Fibroblast of lung (primary cell): ENCODE results near the gene DPEP2. TPM values are rescaled to one million over a fixed set of nuclear protein-coding genes. Genes with fewer than 3 reads are reported as not detected.

Source experiments
- DNase-seq, 2 donors: peaks; one replicate each; pipeline versions ENCODE4 v3.0.0 to v3.0.0-alpha.2; 2010; ENCODE audit warnings: low read depth in 2 of 2
- H2AFZ ChIP-seq: 2 replicates; pipeline ENCODE4 v1.5.1; 2012; ENCODE audit warnings: low read length, control low read depth, inconsistent platforms
- H3K27ac ChIP-seq: 2 replicates; pipeline ENCODE4 v1.5.1; 2011; ENCODE audit warnings: low read length, control low read depth; ENCODE audit not compliant: insufficient read depth
- H3K27me3 ChIP-seq: 2 replicates; pipeline ENCODE4 v1.5.1; 2011; ENCODE audit warnings: mild to moderate bottlenecking, low read length; ENCODE audit not compliant: control insufficient read depth, insufficient read depth
- H3K36me3 ChIP-seq: 2 replicates; pipeline ENCODE4 v1.5.1; 2011; ENCODE audit warnings: low read length; ENCODE audit not compliant: control insufficient read depth, insufficient read depth
- H3K4me1 ChIP-seq: 2 replicates; pipeline ENCODE4 v1.5.1; 2011; ENCODE audit warnings: low read length; ENCODE audit not compliant: control insufficient read depth, insufficient read depth; ENCODE audit errors: extremely low read depth
- H3K4me2 ChIP-seq: 2 replicates; pipeline ENCODE4 v1.5.1; 2011; ENCODE audit warnings: low read length, control low read depth; ENCODE audit not compliant: insufficient read depth; ENCODE audit errors: extremely low read depth
- H3K4me3 ChIP-seq, 4 experiments: fragments of 200-600 bp in 1 of 4; sonication (generic) in 1 of 4; replicated peaks in 1 of 4; 2 replicates each; pipeline ENCODE4 v1.5.1; 2011 to 2016; ENCODE audit warnings: low read length in 4 of 4, low read depth in 3 of 4, mild to moderate bottlenecking in 3 of 4, control low read depth in 2 of 4, inconsistent platforms in 1 of 4, mixed read lengths in 1 of 4; ENCODE audit not compliant: insufficient read depth in 1 of 4; ENCODE audit errors: control extremely low read depth in 1 of 4
- H3K79me2 ChIP-seq: 2 replicates; pipeline ENCODE4 v1.5.1; 2012; ENCODE audit warnings: mild to moderate bottlenecking, low read length, inconsistent platforms; ENCODE audit not compliant: control insufficient read depth, insufficient read depth
- H3K9ac ChIP-seq: 2 replicates; pipeline ENCODE4 v1.5.1; 2011; ENCODE audit warnings: mild to moderate bottlenecking, low read length, control low read depth; ENCODE audit not compliant: insufficient read depth
- H3K9me3 ChIP-seq: 2 replicates; pipeline ENCODE4 v1.5.1; 2012; ENCODE audit warnings: low read depth, low read length; ENCODE audit not compliant: control insufficient read depth, insufficient read depth
- H4K20me1 ChIP-seq: 2 replicates; pipeline ENCODE4 v1.5.1; 2011; ENCODE audit warnings: low read length; ENCODE audit not compliant: control insufficient read depth, insufficient read depth; ENCODE audit errors: extremely low read depth
- CTCF ChIP-seq, 2 donors: IDR thresholded peaks in 1 of 2; conservative IDR thresholded peaks in 1 of 2; 1 replicate in 1 of 2; 2 replicates in 1 of 2; pipeline ENCODE4 v1.5.1; 2011 to 2012; ENCODE audit warnings: low read length in 2 of 2, control low read depth in 1 of 2, inconsistent platforms in 1 of 2, low read depth in 1 of 2, mild to moderate bottlenecking in 1 of 2
- EZH2 ChIP-seq: IDR thresholded peaks from 2 replicates; pipeline ENCODE4 v1.5.1; 2012; ENCODE audit warnings: low read length, control low read depth, mild to moderate bottlenecking; ENCODE audit errors: missing control alignments
- polyA plus RNA-seq, 2 donors: library from polyadenylated mRNA; depleted of rRNA in 1 of 2; stranded (reverse) in 1 of 2; unstranded in 1 of 2; fragments of >200 nt; gene quantifications; 2 replicates each; pipeline ENCODE4 v1.2.1, GENCODE V29; 2011 to 2012; ENCODE audit warnings: missing spikeins in 1 of 2
- total RNA-seq: library from RNA; depleted of rRNA; stranded (reverse); fragments of >200 nt; gene quantifications from 2 replicates; pipeline ENCODE4 v1.2.1, GENCODE V29; 2014

Gene DPEP2
- total and polyA plus RNA-seq, 2 donors (not counting 1 experiment from before 2014, with no cell fraction given) = not detected

GRCh38 chr16:67993207-67994039, 5.9 kb downstream of the DPEP2 start:
- Histone ChIP-seq H3K27me3 (no peaks in the 10 kb centered on the region), H3K4me3 (peak overlapping the region in 1 of 4 experiments; percentile 41), H2AFZ (peak overlapping the region; percentile 80), H3K27ac (no peak overlapping the region), H3K9me3 (no peaks in the 10 kb centered on the region), H3K4me1 (peaks cover 2% of the 10 kb centered on the region), H3K9ac (peak overlapping the region; percentile 26), H3K36me3 (no peaks in the 10 kb centered on the region), H3K4me2 (peak overlapping the region; percentile 66), H4K20me1 (no peaks in the 10 kb centered on the region), H3K79me2 (no peaks in the 10 kb centered on the region)
- DNase-seq = peak; percentile 50 to 60
- TF ChIP-seq CTCF (conservative IDR thresholded peaks at IDR 0.05 in 1 of 2, IDR thresholded peaks at IDR 0.05 in 1 of 2; ENCODE audit: low read depth in 1 of 2, low read length in 2 of 2) (peak; percentile 70 to 73), EZH2 (no peak)

GRCh38 chr16:67992661-67993206, 6.5 kb downstream of the DPEP2 start:
- Histone ChIP-seq H3K27ac (no peak overlapping the region), H3K27me3 (no peaks in the 10 kb centered on the region), H3K9me3 (no peaks in the 10 kb centered on the region), H3K9ac (no peak overlapping the region), H4K20me1 (no peaks in the 10 kb centered on the region), H3K36me3 (no peaks in the 10 kb centered on the region), H3K4me2 (no peak overlapping the region), H3K4me3 (no peak overlapping the region), H3K79me2 (no peaks in the 10 kb centered on the region), H3K4me1 (peaks cover 3% of the 10 kb centered on the region), H2AFZ (no peak overlapping the region)
- TF ChIP-seq EZH2 (no peak), CTCF (conservative IDR thresholded peaks at IDR 0.05 in 1 of 2, IDR thresholded peaks at IDR 0.05 in 1 of 2; ENCODE audit: low read depth in 1 of 2, low read length in 2 of 2) (no peak)
- DNase-seq = no peak

- H3K9me3 ChIP-seq = no peaks in the 10 kb centered on the region
- no peaks in the 10 kb centered on the region for H3K79me2 ChIP-seq
- no peak overlapping the region for H3K27ac ChIP-seq
- no peak for TF ChIP-seq EZH2
- no peak for TF ChIP-seq CTCF (conservative IDR thresholded peaks at IDR 0.05 in 1 of 2, IDR thresholded peaks at IDR 0.05 in 1 of 2; ENCODE audit: low read depth in 1 of 2, low read length in 2 of 2)
- H3K9ac ChIP-seq = no peak overlapping the region
- no peak overlapping the region for H3K4me3 ChIP-seq
- H4K20me1 ChIP-seq = no peaks in the 10 kb centered on the region
- H3K27me3 ChIP-seq = no peaks in the 10 kb centered on the region
- H2AFZ ChIP-seq = no peak overlapping the region
- H3K4me2 ChIP-seq = no peak overlapping the region
- H3K4me1 ChIP-seq = peaks cover 4% of the 10 kb centered on the region
- no peaks in the 10 kb centered on the region for H3K36me3 ChIP-seq
- no peak for DNase-seq
Measured at GRCh38 chr16:67990018-67990386, 9.3 kb downstream of the DPEP2 start.
